Measurements from ENCODE around the gene PAM16. TPM values are rescaled to one million over a fixed set of nuclear protein-coding genes. Genes with fewer than 3 reads are reported as not detected.

Gene PAM16
- total RNA-seq, 8 experiments from 2014 or later = 52.1 to 82.1 (median 66.8) TPM

GRCh38 chr16:4314532-4315185 lies 36.5 kb downstream of the PAM16 start:
- ATAC-seq (replicated peaks in 6 of 8) = peak; percentile 0 to 5 (median 2)
- 0 to 34% (median 10%) methylated on average over 1 to 8 of the region's 33 CpGs; no CpG with 5 or more reads in 3 of the 10 experiments for WGBS, 10 experiments
- Histone ChIP-seq H3K4me1 (replicated peaks in 1 of 2) (peaks cover 27 to 33% of the 10 kb centered on the region in 2 donors), H3K4me3 (peak overlapping the region; percentile 54 to 94 (median 92)), H3K27ac (peak overlapping the region; percentile 88 to 89)
- in situ Hi-C loops (cut with MboI; ENCODE audit: low pct_unique_long_range_greater_than_20kb in 2 of 9, low sequenced_read_pairs in 9 of 9, unreplicated experiment in 9 of 9) = no loop called here

GRCh38 chr16:4313563-4314531 lies 37.3 kb downstream of the PAM16 start:
- peaks cover 19 to 26% of the 10 kb centered on the region in 2 donors for H3K4me1 ChIP-seq (replicated peaks in 1 of 2)
- 24 to 72% (median 49%) methylated on average over 3 to 25 of the region's 43 CpGs; no CpG with 5 or more reads in 1 of the 10 experiments for WGBS, 10 experiments
- peak in 1 of 8 experiments; percentile 4 for ATAC-seq (replicated peaks in 6 of 8)
- peak overlapping the region in 2 of 5 donors; percentile 54 to 94 for H3K4me3 ChIP-seq
- in situ Hi-C loops (cut with MboI; ENCODE audit: low pct_unique_long_range_greater_than_20kb in 2 of 9, low sequenced_read_pairs in 9 of 9, unreplicated experiment in 9 of 9) = no loop called here
- H3K27ac ChIP-seq = peak overlapping the region in 1 of 2 donors; percentile 89

- ATAC-seq (replicated peaks in 6 of 8) = peak; percentile 13 to 69 (median 36)
- in situ Hi-C loops (cut with MboI; ENCODE audit: low pct_unique_long_range_greater_than_20kb in 2 of 9, low sequenced_read_pairs in 9 of 9, unreplicated experiment in 9 of 9) = no loop called here
- no peak overlapping the region for H3K4me3 ChIP-seq
- peak overlapping the region in 1 of 2 donors; percentile 35 for H3K27ac ChIP-seq
- 46 to 66% (median 60%) methylated on average over 1 to 6 of the region's 11 CpGs; no CpG with 5 or more reads in 7 of the 10 experiments for WGBS, 10 experiments
- peaks cover 10 to 27% of the 10 kb centered on the region in 2 donors for H3K4me1 ChIP-seq (replicated peaks in 1 of 2)
Observed at GRCh38 chr16:4309833-4310266, 41.3 kb downstream of the PAM16 start.

GRCh38 chr16:4309102-4309832 lies 41.9 kb downstream of the PAM16 start:
- WGBS, 10 experiments = 83 to 100% (median 97%) methylated on average over 1 to 6 of the region's 14 CpGs; no CpG with 5 or more reads in 4 of the 10 experiments

GRCh38 chr16:4307215-4308037 lies 43.7 kb downstream of the PAM16 start:
- WGBS, 10 experiments = 2 to 57% (median 24%) methylated on average over 1 to 8 of the region's 68 CpGs; no CpG with 5 or more reads in 3 of the 10 experiments
- in situ Hi-C loops (cut with MboI; ENCODE audit: low pct_unique_long_range_greater_than_20kb in 2 of 9, low sequenced_read_pairs in 9 of 9, unreplicated experiment in 9 of 9) = no loop called here
- peak; percentile 76 to 93 (median 82) for ATAC-seq (replicated peaks in 6 of 8)
- Histone ChIP-seq H3K4me3 (peak overlapping the region; percentile 40 to 44 (median 43)), H3K27ac (peak overlapping the region; percentile 74 to 84), H3K4me1 (replicated peaks in 1 of 2) (peaks cover 14 to 35% of the 10 kb centered on the region in 2 donors)

More at GRCh38 chr16:4309102-4309832, 41.9 kb downstream of the PAM16 start:
- in situ Hi-C loops (cut with MboI; ENCODE audit: low pct_unique_long_range_greater_than_20kb in 2 of 9, low sequenced_read_pairs in 9 of 9, unreplicated experiment in 9 of 9) = no loop called here
- ATAC-seq (replicated peaks in 6 of 8) = no peak
- Histone ChIP-seq H3K27ac (peak overlapping the region in 1 of 2 donors; percentile 35), H3K4me1 (replicated peaks in 1 of 2) (peaks cover 10 to 28% of the 10 kb centered on the region in 2 donors), H3K4me3 (no peak overlapping the region)

- in situ Hi-C loops (cut with MboI; ENCODE audit: low pct_unique_long_range_greater_than_20kb in 2 of 9, low sequenced_read_pairs in 9 of 9, unreplicated experiment in 9 of 9) = no loop called here
- H3K4me3 ChIP-seq = peak overlapping the region; percentile 40 to 44 (median 43)
- H3K4me1 ChIP-seq (replicated peaks in 1 of 2) = peaks cover 14 to 35% of the 10 kb centered on the region in 2 donors
- 14 to 80% (median 35%) methylated on average over 1 to 4 of the region's 16 CpGs; no CpG with 5 or more reads in 3 of the 10 experiments for WGBS, 10 experiments
- peak in 5 of 8 experiments; percentile 13 to 39 (median 27) for ATAC-seq (replicated peaks in 6 of 8)
- H3K27ac ChIP-seq = peak overlapping the region; percentile 56 to 84
Observed at GRCh38 chr16:4306470-4307214, 44.5 kb downstream of the PAM16 start.

GRCh38 chr16:4303973-4304372 lies 47.1 kb downstream of the PAM16 start:
- H3K4me1 ChIP-seq (replicated peaks in 1 of 2) = peaks cover 14 to 27% of the 10 kb centered on the region in 2 donors
- no peak overlapping the region for H3K4me3 ChIP-seq
- H3K27ac ChIP-seq = peak overlapping the region; percentile 15 to 69
- 7 to 100% (median 42%) methylated on average over 1 to 4 of the region's 13 CpGs; no CpG with 5 or more reads in 6 of the 10 experiments for whole genome bisulfite sequencing, 10 experiments
- in situ Hi-C loops (cut with MboI; ENCODE audit: low pct_unique_long_range_greater_than_20kb in 2 of 9, low sequenced_read_pairs in 9 of 9, unreplicated experiment in 9 of 9) = no loop called here
- peak in 7 of 8 experiments; percentile 8 to 73 (median 50) for ATAC-seq (replicated peaks in 6 of 8)

GRCh38 chr16:4301968-4302367 lies 49.2 kb downstream of the PAM16 start:
- in situ Hi-C loops (cut with MboI; ENCODE audit: low pct_unique_long_range_greater_than_20kb in 2 of 9, low sequenced_read_pairs in 9 of 9, unreplicated experiment in 9 of 9) = no loop called here
- Histone ChIP-seq H3K27ac (no peak overlapping the region), H3K4me3 (no peak overlapping the region), H3K4me1 (replicated peaks in 1 of 2) (peaks cover 14 to 30% of the 10 kb centered on the region in 2 donors)
- ATAC-seq (replicated peaks in 6 of 8) = no peak
- 57 to 100% (median 95%) methylated on average over 1 to 6 of the region's 6 CpGs for WGBS, 10 experiments

- 97 to 100% (median 100%) methylated on average over 1 to 4 of the region's 4 CpGs; no CpG with 5 or more reads in 3 of the 10 experiments for WGBS, 10 experiments
- Histone ChIP-seq H3K4me3 (no peak overlapping the region), H3K27ac (no peak overlapping the region), H3K4me1 (replicated peaks in 1 of 2) (peaks cover 11 to 24% of the 10 kb centered on the region in 2 donors)
- in situ Hi-C loops (cut with MboI; ENCODE audit: low pct_unique_long_range_greater_than_20kb in 2 of 9, low sequenced_read_pairs in 9 of 9, unreplicated experiment in 9 of 9) = no loop called here
- no peak for ATAC-seq (replicated peaks in 6 of 8)
Observed at GRCh38 chr16:4301177-4301576, 49.9 kb downstream of the PAM16 start.

- Histone ChIP-seq H3K4me3 (no peak overlapping the region), H3K4me1 (replicated peaks in 1 of 2) (peaks cover 10 to 24% of the 10 kb centered on the region in 2 donors), H3K27ac (peak overlapping the region in 1 of 2 donors; percentile 38)
- 89 to 100% (median 93%) methylated on average over 1 to 3 of the region's 15 CpGs; no CpG with 5 or more reads in 7 of the 10 experiments for WGBS, 10 experiments
- ATAC-seq (replicated peaks in 6 of 8) = peak; percentile 33 to 96 (median 46)
- in situ Hi-C loops (cut with MboI; ENCODE audit: low pct_unique_long_range_greater_than_20kb in 2 of 9, low sequenced_read_pairs in 9 of 9, unreplicated experiment in 9 of 9) = no loop called here
Observed at GRCh38 chr16:4298761-4299522, 52.2 kb downstream of the PAM16 start.
